Colonic mucosa (tissue), 4 donors: ENCODE data around the gene CD79A. TPM values are rescaled to one million over a fixed set of nuclear protein-coding genes. Genes with fewer than 3 reads are reported as not detected.

Experiments used
- DNase-seq: peaks from one replicate; pipeline ENCODE4 v3.0.0-alpha.2; 2020
- H3K27ac ChIP-seq: fragments of 200-600 bp; one replicate; pipeline ENCODE4 v1.8.0; 2021
- H3K27me3 ChIP-seq: fragments of 200-600 bp; one replicate; pipeline ENCODE4 v1.8.0; 2021
- H3K36me3 ChIP-seq: fragments of 200-600 bp; one replicate; pipeline ENCODE4 v1.8.0; 2021
- H3K4me1 ChIP-seq: fragments of 200-600 bp; one replicate; pipeline ENCODE4 v1.8.0; 2021; ENCODE audit warnings: mild to moderate bottlenecking
- H3K4me3 ChIP-seq: fragments of 200-600 bp; one replicate; pipeline ENCODE4 v1.8.0; 2021
- H3K9ac ChIP-seq, 2 donors: one replicate each; pipeline ENCODE4 v1.7.0; 2013; ENCODE audit warnings: control low read depth in 2 of 2, low read depth in 2 of 2, low read length in 2 of 2
- H3K9me3 ChIP-seq: fragments of 200-600 bp; one replicate; pipeline ENCODE4 v1.8.0; 2021
- intact Hi-C: fragments of 100-400 bp; cut with DNase I; formaldehyde crosslinking; loops from one replicate; pipeline ENCODE4 v1.14.1; 2022
- total RNA-seq, 2 donors: library from RNA; stranded (reverse); fragmentation: NEBNext Ultra II Directional in 1 of 2; extraction: Animal tissue kit (Norgen Biotek cat#: 25700) in 1 of 2; gene quantifications; one replicate each; pipeline ENCODE4 v1.2.1, GENCODE V29; 2021
- TF ChIP-seq, protein P1 (sequence below): fragments of 200-600 bp; IDR thresholded peaks from one replicate; pipeline ENCODE4 v1.8.0; 2022; ENCODE audit warnings: antibody characterized with exemption, mild to moderate bottlenecking
- donor health status: healthy.
- donor health status: DM: no; HTN: no; CAD: no.
- donor health status: DM: no; HTN: no; CAD: no.

The CD79A gene
- total RNA-seq, 2 donors from 2014 or later, result 3.5 to 3.8 TPM

DNA sequence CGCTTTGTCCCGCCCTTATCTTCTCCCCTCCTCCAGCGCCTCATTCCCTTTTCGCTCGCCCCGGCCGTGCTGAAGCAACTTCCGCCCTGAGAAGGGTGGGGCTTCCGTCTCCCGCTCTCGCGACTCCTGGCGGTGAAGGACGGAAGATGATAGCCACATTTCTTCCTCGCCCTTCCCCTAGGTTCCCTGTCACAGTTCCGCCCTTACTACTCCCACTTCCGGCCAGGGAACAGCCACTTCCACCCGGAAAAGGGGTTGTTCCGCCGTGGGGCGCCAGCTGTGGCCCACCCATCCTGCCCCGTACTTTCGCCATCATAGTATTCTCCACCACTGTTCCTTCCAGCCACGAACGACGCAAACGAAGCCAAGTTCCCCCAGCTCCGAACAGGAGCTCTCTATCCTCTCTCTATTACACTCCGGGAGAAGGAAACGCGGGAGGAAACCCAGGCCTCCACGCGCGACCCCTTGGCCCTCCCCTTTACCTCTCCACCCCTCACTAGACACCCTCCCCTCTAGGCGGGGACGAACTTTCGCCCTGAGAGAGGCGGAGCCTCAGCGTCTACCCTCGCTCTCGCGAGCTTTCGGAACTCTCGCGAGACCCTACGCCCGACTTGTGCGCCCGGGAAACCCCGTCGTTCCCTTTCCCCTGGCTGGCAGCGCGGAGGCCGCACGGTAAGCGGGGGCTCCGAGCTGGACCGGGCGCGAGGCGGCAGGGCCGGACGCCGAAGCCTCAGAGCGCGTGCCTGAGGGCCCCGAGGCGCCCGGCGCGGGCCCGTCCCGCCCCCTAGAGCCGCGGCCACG, 17.3 kb upstream of the CD79A start, which contains the start of gene RPS19:
Gene RPS19 (plus strand): TSS at position 638 of the 801 bp plus-strand sequence. CDS start 520 bp downstream, outside the sequence.
- Histone ChIP-seq H3K4me3 (peak within 1 kb of the TSS; percentile 86), H3K27me3 (no peaks in the 10 kb centered on the region), H3K27ac (peak within 1 kb of the TSS; percentile 97), H3K9ac (peak within 1 kb of the TSS; percentile 89 to 98), H3K4me1 (peaks cover 11% of the 10 kb centered on the region), H3K36me3 (peaks cover 20% of the 10 kb centered on the region), H3K9me3 (no peaks in the 10 kb centered on the region)
- DNase-seq, result peak; percentile 99
- intact Hi-C loops, result no loop called here
- TF ChIP-seq, protein P1, sequence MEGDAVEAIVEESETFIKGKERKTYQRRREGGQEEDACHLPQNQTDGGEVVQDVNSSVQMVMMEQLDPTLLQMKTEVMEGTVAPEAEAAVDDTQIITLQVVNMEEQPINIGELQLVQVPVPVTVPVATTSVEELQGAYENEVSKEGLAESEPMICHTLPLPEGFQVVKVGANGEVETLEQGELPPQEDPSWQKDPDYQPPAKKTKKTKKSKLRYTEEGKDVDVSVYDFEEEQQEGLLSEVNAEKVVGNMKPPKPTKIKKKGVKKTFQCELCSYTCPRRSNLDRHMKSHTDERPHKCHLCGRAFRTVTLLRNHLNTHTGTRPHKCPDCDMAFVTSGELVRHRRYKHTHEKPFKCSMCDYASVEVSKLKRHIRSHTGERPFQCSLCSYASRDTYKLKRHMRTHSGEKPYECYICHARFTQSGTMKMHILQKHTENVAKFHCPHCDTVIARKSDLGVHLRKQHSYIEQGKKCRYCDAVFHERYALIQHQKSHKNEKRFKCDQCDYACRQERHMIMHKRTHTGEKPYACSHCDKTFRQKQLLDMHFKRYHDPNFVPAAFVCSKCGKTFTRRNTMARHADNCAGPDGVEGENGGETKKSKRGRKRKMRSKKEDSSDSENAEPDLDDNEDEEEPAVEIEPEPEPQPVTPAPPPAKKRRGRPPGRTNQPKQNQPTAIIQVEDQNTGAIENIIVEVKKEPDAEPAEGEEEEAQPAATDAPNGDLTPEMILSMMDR, result peak; percentile 71

DNA sequence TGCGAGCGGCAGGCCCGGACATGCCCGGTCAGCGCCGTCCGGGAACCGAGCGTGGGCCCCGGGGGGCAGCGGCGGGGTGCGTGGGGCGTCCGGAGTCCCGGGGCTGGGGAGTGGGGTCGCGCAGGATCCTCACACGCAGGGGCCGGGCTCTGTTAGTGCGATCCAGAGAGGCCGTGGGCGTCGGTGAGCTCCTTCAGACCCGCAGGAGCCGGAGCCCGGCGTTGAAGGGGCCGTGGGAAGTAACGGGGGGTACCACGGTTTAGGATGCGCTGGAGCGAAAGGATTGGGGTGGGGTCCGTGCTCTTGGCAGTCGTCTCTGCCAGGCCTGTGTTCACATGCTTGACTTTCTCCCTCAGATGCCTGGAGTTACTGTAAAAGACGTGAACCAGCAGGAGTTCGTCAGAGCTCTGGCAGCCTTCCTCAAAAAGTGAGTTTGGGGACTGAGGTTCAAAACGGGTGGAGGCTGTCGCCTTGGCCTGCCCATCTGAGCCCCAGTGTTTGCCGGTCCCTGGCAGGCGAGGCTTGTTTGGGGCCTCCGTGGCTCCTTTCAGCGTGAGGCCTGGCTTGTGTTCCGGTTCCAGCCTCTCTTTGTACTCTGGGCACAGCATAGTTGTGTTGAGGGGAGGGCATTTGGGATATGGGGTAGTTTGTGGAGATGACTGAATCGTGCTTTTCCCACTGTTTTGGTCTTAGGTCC, 16.5 kb upstream of the CD79A start:
- DNase-seq, result no peak

DNA sequence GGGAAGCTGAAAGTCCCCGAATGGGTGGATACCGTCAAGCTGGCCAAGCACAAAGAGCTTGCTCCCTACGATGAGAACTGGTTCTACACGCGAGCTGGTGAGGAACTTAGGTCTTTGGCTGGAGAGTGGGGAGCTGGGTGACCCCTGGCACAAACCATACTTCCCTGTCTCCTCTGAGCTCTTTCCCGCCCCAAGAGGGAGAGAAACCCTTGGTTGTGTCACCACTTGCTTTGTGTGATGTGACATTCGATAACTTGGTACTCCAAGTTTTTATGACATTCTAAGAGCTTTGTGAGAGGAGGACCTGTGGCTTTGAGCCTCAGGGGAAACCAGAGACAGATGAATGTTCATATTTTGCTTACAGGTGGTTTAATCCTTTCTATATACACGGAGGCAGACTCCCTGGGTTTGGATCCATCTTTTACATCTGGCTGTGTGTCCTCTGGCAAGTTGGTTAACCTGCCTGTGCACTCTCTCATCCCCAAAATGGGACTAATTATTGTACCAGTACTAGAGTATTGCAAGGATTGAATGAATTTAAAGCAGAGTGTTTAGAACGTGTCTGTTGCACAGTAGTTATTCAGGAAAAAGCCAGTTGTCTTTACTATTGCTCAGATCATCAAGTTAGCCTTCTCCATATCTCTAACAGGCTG, 15.8 kb upstream of the CD79A start:
- peak overlapping the region; percentile 89 to 98 for H3K9ac ChIP-seq
- intact Hi-C loops, result no loop called here
- no peaks in the 10 kb centered on the region for H3K27me3 ChIP-seq
- peaks cover 22% of the 10 kb centered on the region for H3K36me3 ChIP-seq
- no peak overlapping the region for H3K27ac ChIP-seq
- DNase-seq, result no peak
- peaks cover 11% of the 10 kb centered on the region for H3K4me1 ChIP-seq
- H3K9me3 ChIP-seq, result no peaks in the 10 kb centered on the region
- TF ChIP-seq, protein P1, result no peak
- H3K4me3 ChIP-seq, result peak overlapping the region; percentile 86

More for the DNA sequence above, 16.5 kb upstream of the CD79A start:
- H3K36me3 ChIP-seq, result peaks cover 22% of the 10 kb centered on the region
- H3K27ac ChIP-seq, result peak overlapping the region; percentile 97
- TF ChIP-seq, protein P1, result no peak
- intact Hi-C loops, result no loop called here
- H3K27me3 ChIP-seq, result no peaks in the 10 kb centered on the region
- H3K4me3 ChIP-seq, result peak overlapping the region; percentile 86
- H3K9me3 ChIP-seq, result no peaks in the 10 kb centered on the region
- peak overlapping the region; percentile 89 to 98 for H3K9ac ChIP-seq
- peaks cover 11% of the 10 kb centered on the region for H3K4me1 ChIP-seq

DNA sequence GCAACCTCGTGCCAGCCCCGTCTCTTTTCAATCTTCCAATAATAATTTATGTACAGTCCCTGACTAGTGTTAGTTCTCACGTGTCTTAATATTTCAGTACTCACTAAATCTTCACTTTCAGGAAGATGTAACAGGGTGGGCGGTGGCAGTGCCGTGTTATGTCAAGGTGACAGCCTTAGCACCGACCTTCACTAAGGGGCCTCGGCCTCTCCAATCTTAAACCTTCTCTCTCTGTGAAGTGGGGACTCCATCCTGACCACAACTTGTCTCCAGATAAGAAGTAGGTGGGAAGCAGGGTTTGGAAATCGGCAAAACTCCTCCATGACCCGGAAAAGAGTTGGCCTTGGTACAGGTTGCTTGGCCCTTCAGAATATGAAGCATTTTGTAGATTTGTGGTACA, 15.2 kb upstream of the CD79A start:
- H3K27me3 ChIP-seq, result no peaks in the 10 kb centered on the region
- H3K4me3 ChIP-seq, result peak overlapping the region; percentile 86
- TF ChIP-seq, protein P1, result no peak
- DNase-seq, result no peak
- intact Hi-C loops, result no loop called here
- H3K9ac ChIP-seq, result peak overlapping the region; percentile 36 to 98
- H3K27ac ChIP-seq, result no peak overlapping the region
- H3K4me1 ChIP-seq, result peaks cover 11% of the 10 kb centered on the region
- H3K36me3 ChIP-seq, result peaks cover 22% of the 10 kb centered on the region
- H3K9me3 ChIP-seq, result no peaks in the 10 kb centered on the region

DNA sequence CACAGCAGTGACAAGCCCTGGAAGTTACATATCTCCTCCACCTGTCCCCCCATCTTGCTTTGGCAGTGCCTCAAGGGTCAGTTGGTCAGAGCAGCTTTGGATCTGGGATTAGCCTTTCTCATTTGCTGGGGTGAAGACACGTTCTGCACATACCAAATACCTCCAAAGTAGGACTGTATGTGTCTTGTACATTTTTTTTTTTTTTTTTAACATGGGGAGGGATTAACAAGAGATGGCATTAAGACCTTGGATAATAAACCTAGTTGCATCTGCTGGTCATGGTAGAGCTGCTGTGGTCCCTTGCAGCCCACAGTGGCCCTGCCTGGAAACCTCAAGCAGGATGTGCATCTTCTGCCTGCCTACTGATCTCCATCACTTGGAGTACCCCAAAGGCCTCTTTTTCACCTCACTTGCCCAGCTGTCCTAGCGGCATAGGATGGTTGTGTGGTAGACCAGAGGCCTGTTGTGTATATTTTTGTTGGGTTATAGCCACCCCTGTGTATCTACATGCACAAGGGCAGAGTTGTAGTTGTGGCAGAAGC, 14.6 kb upstream of the CD79A start:
- intact Hi-C loops, result no loop called here
- Histone ChIP-seq H3K4me1 (peaks cover 11% of the 10 kb centered on the region), H3K27me3 (no peaks in the 10 kb centered on the region), H3K4me3 (no peak overlapping the region), H3K36me3 (peaks cover 22% of the 10 kb centered on the region), H3K9ac (peak overlapping the region in 1 of 2 donors; percentile 9), H3K9me3 (no peaks in the 10 kb centered on the region), H3K27ac (no peak overlapping the region)
- TF ChIP-seq, protein P1, result no peak
- DNase-seq, result no peak
